AG09319 (cell line): ENCODE results near the gene ZBTB38.

ENCODE experiments used
- DNase-seq: peaks from one replicate; pipeline ENCODE4 v3.0.0-alpha.2; 2010; ENCODE audit warnings: low read depth; ENCODE audit errors: extremely low read depth
- TF ChIP-seq, protein P1 (sequence below): IDR thresholded peaks from 2 replicates; pipeline ENCODE4 v1.5.1; 2011; ENCODE audit warnings: low read depth, mild to moderate bottlenecking, inconsistent platforms, low read length, moderate library complexity

Gene ZBTB38

DNA sequence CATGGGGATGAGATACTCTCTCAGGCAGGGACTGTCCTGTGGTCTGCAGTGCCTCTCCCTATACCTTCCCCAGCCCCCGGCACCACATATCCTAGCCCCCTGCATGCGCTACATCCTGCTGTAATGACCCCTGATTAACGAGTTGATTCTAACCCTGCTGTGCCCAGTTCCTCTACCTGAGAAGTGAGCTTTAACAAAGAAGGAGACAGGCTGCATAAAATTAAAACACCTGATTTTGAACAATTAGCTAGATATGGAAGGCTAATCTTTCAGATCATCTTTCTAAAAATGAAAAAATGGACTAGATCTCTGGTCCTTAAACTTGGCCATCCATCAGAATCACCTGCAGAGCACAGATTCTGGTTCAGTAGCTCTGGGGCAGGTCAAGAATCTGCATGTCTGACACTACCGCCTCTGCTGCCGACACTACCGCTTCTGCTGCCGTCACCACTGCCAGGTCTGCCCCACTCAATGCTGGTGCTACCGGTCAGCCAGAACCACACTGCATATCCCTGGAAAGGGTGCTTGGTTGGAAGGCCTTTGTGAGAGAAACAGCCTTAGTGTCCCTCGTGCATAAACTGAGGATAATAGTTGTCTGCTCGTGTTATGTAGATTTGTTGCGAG, 33.6 kb upstream of the ZBTB38 start:
- DNase-seq, result no peak
- TF ChIP-seq, protein P1, sequence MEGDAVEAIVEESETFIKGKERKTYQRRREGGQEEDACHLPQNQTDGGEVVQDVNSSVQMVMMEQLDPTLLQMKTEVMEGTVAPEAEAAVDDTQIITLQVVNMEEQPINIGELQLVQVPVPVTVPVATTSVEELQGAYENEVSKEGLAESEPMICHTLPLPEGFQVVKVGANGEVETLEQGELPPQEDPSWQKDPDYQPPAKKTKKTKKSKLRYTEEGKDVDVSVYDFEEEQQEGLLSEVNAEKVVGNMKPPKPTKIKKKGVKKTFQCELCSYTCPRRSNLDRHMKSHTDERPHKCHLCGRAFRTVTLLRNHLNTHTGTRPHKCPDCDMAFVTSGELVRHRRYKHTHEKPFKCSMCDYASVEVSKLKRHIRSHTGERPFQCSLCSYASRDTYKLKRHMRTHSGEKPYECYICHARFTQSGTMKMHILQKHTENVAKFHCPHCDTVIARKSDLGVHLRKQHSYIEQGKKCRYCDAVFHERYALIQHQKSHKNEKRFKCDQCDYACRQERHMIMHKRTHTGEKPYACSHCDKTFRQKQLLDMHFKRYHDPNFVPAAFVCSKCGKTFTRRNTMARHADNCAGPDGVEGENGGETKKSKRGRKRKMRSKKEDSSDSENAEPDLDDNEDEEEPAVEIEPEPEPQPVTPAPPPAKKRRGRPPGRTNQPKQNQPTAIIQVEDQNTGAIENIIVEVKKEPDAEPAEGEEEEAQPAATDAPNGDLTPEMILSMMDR, result no peak

DNA sequence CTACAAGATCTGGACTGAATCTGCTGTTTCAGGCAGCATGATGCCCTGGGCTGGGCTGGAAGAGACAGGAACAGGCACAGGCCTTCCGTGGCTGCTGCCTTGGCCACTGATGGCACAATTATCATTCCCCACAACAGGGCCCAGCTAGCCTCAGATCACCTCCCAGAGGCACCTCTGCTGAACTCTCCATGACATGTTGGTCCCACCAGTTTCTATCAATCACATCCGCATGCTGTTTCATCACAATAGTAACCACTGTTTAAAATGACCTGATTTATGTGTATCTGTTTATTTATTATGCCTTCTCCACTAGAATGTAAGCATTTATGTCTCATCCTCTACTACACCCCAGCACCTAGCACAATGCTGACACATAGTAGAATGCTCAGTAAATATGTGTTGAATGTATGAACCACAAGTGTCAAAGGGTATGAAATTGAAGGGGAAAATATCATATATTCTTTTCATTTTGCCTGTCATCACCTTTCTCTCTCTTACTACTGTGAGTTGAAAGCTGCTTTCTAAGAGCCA, 32.7 kb upstream of the ZBTB38 start:
- no peak for DNase-seq
- TF ChIP-seq, protein P1, result no peak

DNA sequence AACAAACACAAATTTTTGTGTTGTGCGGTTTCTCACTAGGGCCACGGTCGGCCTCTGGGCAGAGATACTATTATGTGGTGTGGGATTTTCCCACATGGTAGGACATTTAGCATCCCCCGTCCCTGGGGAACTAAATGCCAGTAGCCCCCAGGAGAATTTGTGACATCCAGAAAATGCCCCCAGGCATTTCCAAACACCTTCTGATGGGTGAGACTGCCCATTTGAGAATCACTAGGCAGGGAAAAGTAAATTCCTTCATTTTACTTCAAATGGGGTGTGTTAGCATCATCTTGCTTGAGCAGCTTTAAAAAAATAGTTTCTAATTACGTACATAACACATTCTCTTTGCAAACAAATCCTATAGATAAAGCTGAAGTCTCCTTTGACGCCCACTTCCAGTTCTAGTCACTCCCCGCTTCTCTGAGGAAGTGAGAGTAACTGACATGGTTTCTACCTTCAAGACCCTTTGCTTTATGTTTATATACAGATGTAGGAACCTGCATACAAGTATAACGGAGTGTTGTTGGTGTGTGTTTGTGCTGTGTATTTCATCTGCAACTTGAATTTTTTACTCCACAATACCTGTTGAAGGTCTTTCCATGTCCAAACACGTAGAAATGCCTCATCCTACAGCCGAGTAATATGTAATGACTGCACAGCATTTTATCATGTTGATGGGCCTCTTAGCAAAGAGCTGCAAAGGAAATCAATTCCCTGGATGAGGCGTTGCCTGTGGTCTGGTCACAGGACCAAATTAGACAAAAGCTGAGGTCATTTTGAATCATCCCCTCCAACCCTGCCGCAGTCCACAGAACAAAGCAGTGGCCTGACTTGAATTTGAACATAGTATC, 31.4 kb upstream of the ZBTB38 start:
- peak; percentile 15 for DNase-seq

DNA sequence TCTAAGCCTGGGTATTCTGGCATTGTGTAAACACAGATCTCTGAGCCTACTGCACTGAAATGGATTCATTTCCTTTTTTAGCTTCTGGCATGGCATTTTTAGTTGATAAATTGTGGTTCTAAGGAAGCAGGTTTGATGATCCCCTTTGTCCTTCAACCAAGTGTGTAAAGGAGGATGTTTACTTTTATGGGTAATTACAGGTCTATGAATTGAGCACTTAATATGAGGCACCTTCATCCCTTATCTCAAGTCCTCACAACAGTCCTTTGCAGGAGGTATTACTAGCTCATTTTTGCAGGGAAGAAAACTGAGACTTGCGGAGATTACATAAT, 30.8 kb upstream of the ZBTB38 start:
- DNase-seq, result no peak
- TF ChIP-seq, protein P1, result no peak

More for the DNA sequence above, 31.4 kb upstream of the ZBTB38 start:
- TF ChIP-seq, protein P1, result no peak

DNA sequence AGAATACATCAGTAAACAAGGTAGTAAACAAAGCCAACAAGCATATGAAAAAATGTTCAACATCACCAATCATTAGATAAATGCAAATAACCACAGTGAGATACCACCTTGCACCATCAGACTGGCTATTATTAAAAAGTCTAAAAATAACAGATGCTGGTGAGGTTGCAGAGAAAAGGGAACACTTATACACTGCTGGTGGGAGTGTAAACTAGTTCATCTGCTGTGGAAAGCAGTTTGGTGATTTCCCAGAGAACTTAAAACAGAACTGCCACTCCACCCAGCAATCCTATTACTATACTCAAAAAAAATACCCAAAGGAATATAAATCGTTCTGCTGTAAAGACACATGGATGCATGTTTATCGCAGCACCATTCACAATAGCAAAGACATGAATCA, 30.3 kb upstream of the ZBTB38 start:
- TF ChIP-seq, protein P1, result no peak

DNA sequence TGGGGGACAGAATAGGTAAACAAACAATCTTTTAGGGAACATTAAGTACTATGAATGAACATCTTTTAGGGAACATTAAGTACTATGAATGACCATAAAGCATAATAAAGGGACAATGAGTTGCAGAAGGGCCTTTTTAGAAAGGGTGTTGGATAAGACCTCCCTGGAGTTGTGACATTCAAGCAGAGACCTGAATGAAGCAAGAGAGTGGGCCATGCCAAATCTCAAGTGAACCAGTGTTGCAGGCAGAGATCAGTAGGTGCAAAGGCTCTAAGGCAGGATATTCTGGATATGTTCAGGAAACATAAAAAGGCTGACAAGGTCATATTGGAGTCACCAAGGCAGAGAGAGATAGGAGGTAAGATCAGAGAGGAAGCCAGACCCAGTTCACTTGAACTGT, 29.4 kb upstream of the ZBTB38 start:
- TF ChIP-seq, protein P1, result no peak

More for the DNA sequence above, 30.3 kb upstream of the ZBTB38 start:
- DNase-seq, result no peak

DNA sequence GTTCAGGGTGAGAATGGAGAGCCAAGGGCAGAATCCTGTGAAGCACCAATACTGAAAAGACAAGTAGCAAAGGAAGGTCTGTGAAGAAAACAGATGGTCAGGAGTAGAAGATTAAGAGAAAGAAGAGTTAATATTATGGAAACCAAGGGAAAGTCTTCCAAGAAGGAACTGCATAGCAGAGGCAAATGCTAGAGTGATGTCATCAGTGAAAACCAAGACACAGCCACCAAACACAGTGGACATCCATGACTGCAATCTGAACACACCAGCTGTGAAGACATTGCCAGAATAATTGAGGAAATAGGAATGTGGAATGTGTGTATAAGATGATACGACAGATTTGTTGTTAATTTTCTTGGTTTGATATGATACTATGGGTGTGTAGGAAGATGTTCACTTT, 26.8 kb upstream of the ZBTB38 start:
- TF ChIP-seq, protein P1, result no peak
- DNase-seq, result no peak

More for the DNA sequence above, 29.4 kb upstream of the ZBTB38 start:
- no peak for DNase-seq
